ENCODE results near the gene COMT.

The COMT gene

DNA sequence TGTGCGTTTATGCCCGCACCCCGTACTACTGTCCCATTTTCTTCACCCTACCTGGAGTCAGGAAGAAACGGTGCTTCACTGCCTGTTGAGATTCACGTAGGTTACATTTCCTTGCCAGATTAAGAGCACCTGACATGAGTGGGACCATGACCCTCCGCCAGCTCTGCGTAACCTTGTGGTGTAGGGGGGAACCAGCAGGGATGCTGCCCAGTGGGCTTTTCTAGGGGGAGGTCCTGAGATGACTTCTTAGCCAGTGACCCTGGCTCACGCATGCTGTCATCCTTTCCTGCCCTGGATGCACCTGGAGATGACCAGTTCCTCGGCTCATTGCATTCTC is 76.0 kb downstream of the COMT start:
- Histone ChIP-seq H3K4me1 (ENCODE audit: control insufficient read depth, insufficient read depth, low read length) (peaks cover 15% of the 10 kb centered on the region), H3K36me3 (ENCODE audit: control insufficient read depth, insufficient read depth, low read length, severe bottlenecking) (no peaks in the 10 kb centered on the region), H3K27me3 (replicated peaks; ENCODE audit: control insufficient read depth, insufficient read depth, low read length) (peaks cover 19% of the 10 kb centered on the region), H3K9me3 (ENCODE audit: control insufficient read depth, low read length) (no peaks in the 10 kb centered on the region), H3K9ac (ENCODE audit: low read length) (no peak overlapping the region), H3K4me3 (ENCODE audit: low read length) (no peak overlapping the region)
- DNase-seq (ENCODE audit: low read depth): no peak

DNA sequence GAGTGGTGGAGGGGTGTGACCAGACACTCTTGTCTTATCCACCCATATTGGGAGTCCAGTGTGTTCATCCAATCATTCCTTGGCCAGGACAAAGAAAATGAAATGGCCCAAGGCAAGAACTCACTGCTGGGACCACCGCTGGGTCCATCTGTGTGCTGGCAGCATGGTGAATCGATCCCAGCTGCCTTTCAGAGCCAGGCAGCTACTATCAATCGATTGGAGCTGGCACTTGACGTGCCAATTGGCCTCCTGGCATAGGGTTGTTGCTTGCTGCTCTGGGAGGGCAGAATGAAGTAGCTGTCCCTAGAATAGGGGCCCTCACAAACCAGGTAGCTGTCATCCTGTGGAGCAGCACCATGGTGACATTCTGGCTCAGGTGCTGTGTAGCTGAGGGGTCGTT is 76.4 kb downstream of the COMT start:
- Histone ChIP-seq H3K27me3 (replicated peaks; ENCODE audit: control insufficient read depth, insufficient read depth, low read length) (peaks cover 19% of the 10 kb centered on the region), H3K4me3 (ENCODE audit: low read length) (no peak overlapping the region)

More for the DNA sequence above, 76.4 kb downstream of the COMT start:
- no peaks in the 10 kb centered on the region for H3K9me3 ChIP-seq (ENCODE audit: control insufficient read depth, low read length)
- DNase-seq (ENCODE audit: low read depth): no peak
- H3K4me1 ChIP-seq (ENCODE audit: control insufficient read depth, insufficient read depth, low read length): peaks cover 17% of the 10 kb centered on the region
- H3K9ac ChIP-seq (ENCODE audit: low read length): no peak overlapping the region
- H3K36me3 ChIP-seq (ENCODE audit: control insufficient read depth, insufficient read depth, low read length, severe bottlenecking): no peaks in the 10 kb centered on the region

Data from adipocyte (in vitro differentiated cells).